Neural crest cell (in vitro differentiated cells): ENCODE measurements around the gene CHRNA4. TPM values are rescaled to one million over a fixed set of nuclear protein-coding genes. Genes with fewer than 3 reads are reported as not detected.

Experiments used
- DNase-seq: peaks from one replicate; pipeline ENCODE4 v3.0.0; 2021; ENCODE audit warnings: low read depth, mixed read lengths, low spot score
- H3K27ac Mint-ChIP-seq: one replicate; pipeline ENCODE4 v1.8.0; 2021; ENCODE audit warnings: mild to moderate bottlenecking, mixed read lengths; ENCODE audit not compliant: unreplicated experiment
- H3K27me3 Mint-ChIP-seq: 2 replicates; pipeline ENCODE4 v1.8.0; 2021; ENCODE audit warnings: low read depth, mild to moderate bottlenecking, mixed read lengths
- H3K36me3 Mint-ChIP-seq: 2 replicates; pipeline ENCODE4 v1.8.0; 2021; ENCODE audit warnings: low read depth, mild to moderate bottlenecking, mixed read lengths
- H3K4me1 Mint-ChIP-seq: 2 replicates; pipeline ENCODE4 v1.8.0; 2021; ENCODE audit warnings: mixed read lengths
- H3K4me3 Mint-ChIP-seq: one replicate; pipeline ENCODE4 v1.8.0; 2021; ENCODE audit warnings: mild to moderate bottlenecking, mixed read lengths
- H3K9me3 Mint-ChIP-seq: 2 replicates; pipeline ENCODE4 v1.8.0; 2021; ENCODE audit warnings: mixed read lengths
- CTCF ChIP-seq: fragments of 200-600 bp; sonication (generic); conservative IDR thresholded peaks from 2 replicates; pipeline ENCODE4 v1.5.0; 2021; ENCODE audit warnings: antibody characterized with exemption, mild to moderate bottlenecking
- total RNA-seq: library from RNA; stranded (reverse); gene quantifications from 2 replicates; pipeline ENCODE4 v1.2.1, GENCODE V29; 2021

CHRNA4 gene
- total RNA-seq, 1 donor from 2014 or later: 5.4 TPM

GRCh38 chr20:63364801-63365585 lies 3.8 kb upstream of the CHRNA4 start:
- Mint-ChIP-seq H3K4me3 (no peak overlapping the region), H3K4me1 (peaks cover 36% of the 10 kb centered on the region), H3K9me3 (no peaks in the 10 kb centered on the region), H3K36me3 (no peaks in the 10 kb centered on the region), H3K27me3 (peaks cover 18% of the 10 kb centered on the region), H3K27ac (no peak overlapping the region)
- DNase-seq: no peak
- no peak for TF ChIP-seq CTCF

- H3K27ac Mint-ChIP-seq: no peak overlapping the region
- no peaks in the 10 kb centered on the region for H3K9me3 Mint-ChIP-seq
- peak overlapping the region; percentile 27 for H3K4me3 Mint-ChIP-seq
- peaks cover 34% of the 10 kb centered on the region for H3K4me1 Mint-ChIP-seq
- peaks cover 26% of the 10 kb centered on the region for H3K27me3 Mint-ChIP-seq
- TF ChIP-seq CTCF: no peak
- H3K36me3 Mint-ChIP-seq: no peaks in the 10 kb centered on the region
- no peak for DNase-seq
Measured at GRCh38 chr20:63363981-63364561, 2.9 kb upstream of the CHRNA4 start.

- Mint-ChIP-seq H3K9me3 (no peaks in the 10 kb centered on the region), H3K27me3 (peaks cover 26% of the 10 kb centered on the region), H3K27ac (no peak overlapping the region), H3K36me3 (no peaks in the 10 kb centered on the region), H3K4me3 (peak overlapping the region; percentile 74), H3K4me1 (peaks cover 32% of the 10 kb centered on the region)
- TF ChIP-seq CTCF: no peak
- DNase-seq: no peak
Measured at GRCh38 chr20:63363013-63363957, 2.1 kb upstream of the CHRNA4 start.

- Mint-ChIP-seq H3K9me3 (no peaks in the 10 kb centered on the region), H3K4me3 (peak overlapping the region; percentile 74), H3K27ac (no peak overlapping the region), H3K36me3 (no peaks in the 10 kb centered on the region), H3K27me3 (peaks cover 26% of the 10 kb centered on the region), H3K4me1 (peaks cover 26% of the 10 kb centered on the region)
- no peak for TF ChIP-seq CTCF
- DNase-seq: no peak
Measured at GRCh38 chr20:63362436-63363009, 1.4 kb upstream of the CHRNA4 start.
